SK-N-SH (cell line): ENCODE data around the gene KIF16B. TPM values are rescaled to one million over a fixed set of nuclear protein-coding genes. Genes with fewer than 3 reads are reported as not detected.

ENCODE experiments used
- CTCF ChIA-PET: fragments of 300-600, 350-600 bp; formaldehyde crosslinking; extraction: SDS; loops from one replicate; lab custom pipeline; 2021; lab: Yijun Ruan, JAX
- POLR2A ChIA-PET: fragments of 350-600 bp; sonication (Branson Sonifier 250); formaldehyde crosslinking; extraction: SDS; loops from one replicate; lab custom pipeline; 2020; ENCODE audit warnings: antibody characterized with exemption, inconsistent platforms; lab: Yijun Ruan, JAX
- DNase-seq: peaks from one replicate; pipeline ENCODE4 v3.0.0; 2012
- H2AFZ ChIP-seq: fragments of 200-600 bp; sonication (generic); 2 replicates; pipeline ENCODE4 v1.8.1; 2016; ENCODE audit warnings: antibody characterized with exemption, mild to moderate bottlenecking, low read depth
- H3F3A ChIP-seq: fragments of 200-600 bp; sonication (generic); replicated peaks from 2 replicates; pipeline ENCODE3; 2016; ENCODE audit warnings: antibody characterized with exemption, mild to moderate bottlenecking; ENCODE audit not compliant: insufficient read depth
- H3K27ac ChIP-seq, 2 experiments: fragments of 200-500 bp in 1 of 2; fragments of 200-600 bp in 1 of 2; sonication (Bioruptor generic) in 1 of 2; sonication (generic), shearing (Covaris generic) in 1 of 2; 2 replicates each; pipeline versions ENCODE4 v1.5.1 to v1.6.1; 2014 to 2016; ENCODE audit warnings: low read depth in 2 of 2, inconsistent platforms in 1 of 2, low read length in 1 of 2, mild to moderate bottlenecking in 1 of 2, mixed read lengths in 1 of 2
- H3K27me3 ChIP-seq: fragments of 200-600 bp; sonication (generic), shearing (Covaris generic); 2 replicates; pipeline ENCODE4 v1.6.1; 2016; ENCODE audit warnings: mixed run types; ENCODE audit not compliant: insufficient read depth
- H3K36me3 ChIP-seq, 2 experiments: fragments of 200-500 bp in 1 of 2; fragments of 200-600 bp in 1 of 2; sonication (Bioruptor generic) in 1 of 2; sonication (generic) in 1 of 2; replicated peaks in 1 of 2; 2 replicates each; pipeline versions ENCODE3 to v1.5.1; 2014 to 2016; ENCODE audit warnings: low read length in 1 of 2, mild to moderate bottlenecking in 1 of 2; ENCODE audit not compliant: insufficient read depth in 2 of 2, control insufficient read depth in 1 of 2
- H3K4me1 ChIP-seq, 2 experiments: fragments of 200-500 bp in 1 of 2; fragments of 200-600 bp in 1 of 2; sonication (Bioruptor generic) in 1 of 2; sonication (generic), shearing (Covaris generic) in 1 of 2; 2 replicates each; pipeline versions ENCODE4 v1.5.1 to v1.6.1; 2014 to 2016; ENCODE audit warnings: low read depth in 1 of 2, low read length in 1 of 2, mixed run types in 1 of 2; ENCODE audit not compliant: insufficient read depth in 2 of 2, control insufficient read depth in 1 of 2
- H3K4me2 ChIP-seq: fragments of 200-600 bp; sonication (generic), shearing (Covaris generic); 2 replicates; pipeline ENCODE4 v1.6.1; 2017; ENCODE audit warnings: mixed run types
- H3K4me3 ChIP-seq, 2 experiments: fragments of 200-500 bp in 1 of 2; fragments of 200-600 bp in 1 of 2; sonication (Bioruptor generic) in 1 of 2; sonication (generic), shearing (Covaris generic) in 1 of 2; 2 replicates each; pipeline versions ENCODE4 v1.5.1 to v1.8.1; 2014 to 2016; ENCODE audit warnings: low read depth in 2 of 2, inconsistent platforms in 1 of 2, low read length in 1 of 2, mild to moderate bottlenecking in 1 of 2, mixed read lengths in 1 of 2, moderate library complexity in 1 of 2
- H3K79me2 ChIP-seq: fragments of 200-600 bp; sonication (generic); 2 replicates; pipeline ENCODE4 v1.8.1; 2017; ENCODE audit warnings: mild to moderate bottlenecking; ENCODE audit not compliant: insufficient read depth
- H3K9ac ChIP-seq: fragments of 200-600 bp; sonication (generic); 2 replicates; pipeline ENCODE4 v1.6.1; 2017; ENCODE audit warnings: mixed run types
- H3K9me2 ChIP-seq: fragments of 200-600 bp; sonication (generic); 2 replicates; pipeline ENCODE4 v1.6.1; 2017; ENCODE audit warnings: mixed run types
- H3K9me3 ChIP-seq: fragments of 200-600 bp; sonication (generic); 2 replicates; pipeline ENCODE4 v1.6.1; 2017; ENCODE audit warnings: mixed run types, mild to moderate bottlenecking, moderate library complexity
- H4K20me1 ChIP-seq: fragments of 200-600 bp; sonication (generic); 2 replicates; pipeline ENCODE4 v1.6.1; 2017; ENCODE audit warnings: mild to moderate bottlenecking, mixed run types; ENCODE audit not compliant: insufficient read depth
- ELF1 ChIP-seq: IDR thresholded peaks from 2 replicates; pipeline ENCODE4 v1.4.0; 2012
- EZH2phosphoT487 ChIP-seq: fragments of 200-600 bp; sonication (generic); IDR thresholded peaks from 2 replicates; pipeline ENCODE4 v1.6.1; 2017; ENCODE audit warnings: low read depth, mixed run types, mild to moderate bottlenecking, antibody characterized with exemption, moderate library complexity, borderline replicate concordance
- FOSL2 ChIP-seq: IDR thresholded peaks from 2 replicates; pipeline ENCODE4 v1.4.0; 2012; ENCODE audit warnings: low read depth, mild to moderate bottlenecking, moderate library complexity, borderline replicate concordance
- FOXJ3 ChIP-seq: sonication (generic); formaldehyde crosslinking; IDR thresholded peaks from 2 replicates; pipeline ENCODE4 v1.5.1; 2020; ENCODE audit warnings: mild to moderate bottlenecking, missing genetic modification reagents
- GABPA ChIP-seq: IDR thresholded peaks from 2 replicates; pipeline ENCODE4 v1.4.0; 2012; ENCODE audit warnings: low read depth, mild to moderate bottlenecking
- GATA2 ChIP-seq: sonication (generic); formaldehyde crosslinking; IDR thresholded peaks from 2 replicates; pipeline ENCODE4 v1.5.0; 2020; ENCODE audit warnings: mild to moderate bottlenecking, missing genetic modification reagents
- MXI1 ChIP-seq: IDR thresholded peaks from 2 replicates; pipeline ENCODE4 v1.6.1; 2012; ENCODE audit warnings: mild to moderate bottlenecking, low read depth, low read length, improper control_type of control experiment
- NRF1 ChIP-seq: IDR thresholded peaks from 2 replicates; pipeline ENCODE4 v1.6.1; 2012; ENCODE audit warnings: low read depth, mild to moderate bottlenecking, low read length
- RFX5 ChIP-seq: IDR thresholded peaks from 2 replicates; pipeline ENCODE4 v1.6.1; 2012; ENCODE audit warnings: mild to moderate bottlenecking, improper control_type of control experiment, low read length
- SIN3A ChIP-seq: IDR thresholded peaks from 2 replicates; pipeline ENCODE4 v1.6.1; 2012; ENCODE audit warnings: low read depth, mild to moderate bottlenecking, low read length, moderate library complexity, borderline replicate concordance
- SMC3 ChIP-seq: IDR thresholded peaks from 2 replicates; pipeline ENCODE4 v1.6.1; 2012; ENCODE audit warnings: low read depth, low read length, improper control_type of control experiment
- TEAD4 ChIP-seq: IDR thresholded peaks from 2 replicates; pipeline ENCODE4 v1.4.0; 2012; ENCODE audit warnings: mild to moderate bottlenecking, borderline replicate concordance; ENCODE audit not compliant: insufficient read depth
- USF2 ChIP-seq: fragments of 150-350 bp; IDR thresholded peaks from 2 replicates; pipeline ENCODE4 v1.6.1; 2017; ENCODE audit warnings: antibody characterized with exemption, low read length, low read depth, borderline replicate concordance
- WGBS: methylation state at CpG from one replicate; pipeline ENCODE4 v1.1.6; 2017; ENCODE audit warnings: low lambda C conversion rate; 5-methylcytosine and 5-hydroxymethylcytosine counted together
- polyA plus RNA-seq, 3 experiments: library from polyadenylated mRNA; depleted of rRNA; stranded (reverse); fragments of >200 nt; gene quantifications; 2 replicates each; pipeline ENCODE4 v1.2.3, GENCODE V29; 2012
- TF ChIP-seq, protein P1 (sequence below): IDR thresholded peaks from 2 replicates; pipeline ENCODE4 v1.4.0; 2012; ENCODE audit warnings: low read depth, borderline replicate concordance
- TF ChIP-seq, protein P2 (sequence below): IDR thresholded peaks from 2 replicates; pipeline ENCODE4 v1.4.0; 2012; ENCODE audit warnings: low read depth

The KIF16B gene
- polyA plus RNA-seq, 1 of the 3 experiments (the other 2 are of a cell fraction) = 3.3 TPM

- no peaks in the 10 kb centered on the region for H3K79me2 ChIP-seq
- H3K27me3 ChIP-seq = no peaks in the 10 kb centered on the region
- no peak overlapping the region for H3K4me3 ChIP-seq
- H3K9ac ChIP-seq = no peak overlapping the region
- H4K20me1 ChIP-seq = no peaks in the 10 kb centered on the region
- H3K4me2 ChIP-seq = no peak overlapping the region
- H3K27ac ChIP-seq = no peak overlapping the region
- no peak overlapping the region for H2AFZ ChIP-seq
- no peaks in the 10 kb centered on the region; a peak in 1 of 4 replicates for H3K4me1 ChIP-seq
- TF ChIP-seq SIN3A (no peak), NRF1 (no peak), FOSL2 (no peak), FOXJ3 (CRISPR knock-in tag) (no peak), TEAD4 (no peak), GATA2 (no peak), USF2 (no peak), GABPA (no peak), EZH2phosphoT487 (no peak), RFX5 (no peak)
- TF ChIP-seq, protein P1, sequence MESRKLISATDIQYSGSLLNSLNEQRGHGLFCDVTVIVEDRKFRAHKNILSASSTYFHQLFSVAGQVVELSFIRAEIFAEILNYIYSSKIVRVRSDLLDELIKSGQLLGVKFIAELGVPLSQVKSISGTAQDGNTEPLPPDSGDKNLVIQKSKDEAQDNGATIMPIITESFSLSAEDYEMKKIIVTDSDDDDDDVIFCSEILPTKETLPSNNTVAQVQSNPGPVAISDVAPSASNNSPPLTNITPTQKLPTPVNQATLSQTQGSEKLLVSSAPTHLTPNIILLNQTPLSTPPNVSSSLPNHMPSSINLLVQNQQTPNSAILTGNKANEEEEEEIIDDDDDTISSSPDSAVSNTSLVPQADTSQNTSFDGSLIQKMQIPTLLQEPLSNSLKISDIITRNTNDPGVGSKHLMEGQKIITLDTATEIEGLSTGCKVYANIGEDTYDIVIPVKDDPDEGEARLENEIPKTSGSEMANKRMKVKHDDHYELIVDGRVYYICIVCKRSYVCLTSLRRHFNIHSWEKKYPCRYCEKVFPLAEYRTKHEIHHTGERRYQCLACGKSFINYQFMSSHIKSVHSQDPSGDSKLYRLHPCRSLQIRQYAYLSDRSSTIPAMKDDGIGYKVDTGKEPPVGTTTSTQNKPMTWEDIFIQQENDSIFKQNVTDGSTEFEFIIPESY = no peak
- TF ChIP-seq, protein P2, sequence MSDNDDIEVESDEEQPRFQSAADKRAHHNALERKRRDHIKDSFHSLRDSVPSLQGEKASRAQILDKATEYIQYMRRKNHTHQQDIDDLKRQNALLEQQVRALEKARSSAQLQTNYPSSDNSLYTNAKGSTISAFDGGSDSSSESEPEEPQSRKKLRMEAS = no peak
- TF ChIP-seq, all 33 proteins: peak for 0
- Histone ChIP-seq H3K9me2 (no peaks in the 10 kb centered on the region), H3F3A (no peaks in the 10 kb centered on the region), H3K9me3 (no peaks in the 10 kb centered on the region), H3K36me3 (peaks cover 0 to 3% of the 10 kb centered on the region in 2 experiments)
- POLR2A ChIA-PET = no interaction called here
- CTCF ChIA-PET = interaction anchor here (0.9 to 1.9 kb wide), 2 partner anchors 13 to 189 kb away, joined by 3 to 8 read pairs; no protein-coding TSS in a partner anchor
- no peak for DNase-seq
- WGBS = 92% methylated on average over 8 of the region's 8 CpGs
Measured at GRCh38 chr20:16432466-16433292, 140.6 kb downstream of the KIF16B start.

DNA sequence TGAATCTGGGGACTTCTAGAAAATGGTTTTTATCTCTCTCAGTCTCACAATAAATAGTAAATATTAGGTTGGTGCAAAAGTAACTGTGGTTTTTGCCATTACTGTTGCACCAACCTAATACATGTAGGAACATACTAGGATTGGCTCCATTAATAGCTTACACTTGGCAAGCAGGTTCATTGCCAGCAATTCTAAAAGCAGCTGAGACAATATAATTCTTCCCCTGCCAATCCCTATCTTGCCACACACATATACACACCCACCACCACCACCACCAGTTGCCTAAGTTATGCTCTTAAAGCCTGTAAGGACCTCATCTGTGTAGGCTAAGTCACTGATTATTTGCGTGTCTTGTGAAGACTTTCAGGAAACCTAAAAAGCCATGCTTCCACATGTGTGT is 145.1 kb downstream of the KIF16B start:
- no peak overlapping the region for H2AFZ ChIP-seq
- H3K4me2 ChIP-seq = no peak overlapping the region
- H3K27me3 ChIP-seq = no peaks in the 10 kb centered on the region
- no peaks in the 10 kb centered on the region for H3K79me2 ChIP-seq
- H3K4me1 ChIP-seq = no peaks in the 10 kb centered on the region
- CTCF ChIA-PET = no interaction called here
- 95% methylated on average over 1 of the region's 1 CpG for WGBS
- POLR2A ChIA-PET = no interaction called here
- peaks cover 5 to 13% of the 10 kb centered on the region in 2 experiments for H3K36me3 ChIP-seq
- DNase-seq = no peak
- no peaks in the 10 kb centered on the region for H4K20me1 ChIP-seq
- H3K4me3 ChIP-seq = no peak overlapping the region
- H3K9ac ChIP-seq = no peak overlapping the region
- H3F3A ChIP-seq = no peaks in the 10 kb centered on the region
- H3K9me2 ChIP-seq = no peaks in the 10 kb centered on the region
- H3K27ac ChIP-seq = no peak overlapping the region
- no peaks in the 10 kb centered on the region for H3K9me3 ChIP-seq
- no peak for TF ChIP-seq NRF1
- TF ChIP-seq SMC3 = no peak
- no peak for TF ChIP-seq MXI1
- TF ChIP-seq ELF1 = no peak
